ENCODE results near the gene ADRB1.

- TF ChIP-seq CTCF (IDR thresholded peaks at IDR 0.05) (no peak), POLR2A (IDR thresholded peaks at IDR 0.05) (no peak)
These were observed 24.5 kb downstream of the ADRB1 start for GRCh38 chr10:114068054-114068707.

Data from Peyer's patch (tissue), 4 donors.